ENCODE data around the gene DENND1B. TPM values are rescaled to one million over a fixed set of nuclear protein-coding genes. Genes with fewer than 3 reads are reported as not detected.

Gene DENND1B
- total and polyA plus RNA-seq, 2 donors (not counting 1 experiment from before 2014, with no cell fraction given): 5.5 to 8.4 TPM

GRCh38 chr1:197813741-197814140, 38.5 kb upstream of the DENND1B start:
- Histone ChIP-seq H3K4me1 (ENCODE audit: control insufficient read depth, extremely low read depth, insufficient read depth, low read length) (no peaks in the 10 kb centered on the region), H3K4me3 (replicated peaks in 1 of 4; ENCODE audit: control extremely low read depth in 1 of 4, insufficient read depth in 1 of 4, low read depth in 3 of 4, low read length in 4 of 4) (no peak overlapping the region), H3K27ac (ENCODE audit: insufficient read depth, low read length) (no peak overlapping the region), H3K9ac (ENCODE audit: insufficient read depth, low read length) (no peak overlapping the region), H3K9me3 (ENCODE audit: control insufficient read depth, insufficient read depth, low read depth, low read length) (no peaks in the 10 kb centered on the region), H3K4me2 (ENCODE audit: extremely low read depth, insufficient read depth, low read length) (no peak overlapping the region), H3K79me2 (ENCODE audit: control insufficient read depth, insufficient read depth, low read length) (no peaks in the 10 kb centered on the region), H4K20me1 (ENCODE audit: control insufficient read depth, extremely low read depth, insufficient read depth, low read length) (no peaks in the 10 kb centered on the region), H2AFZ (ENCODE audit: low read length) (no peak overlapping the region), H3K36me3 (ENCODE audit: control insufficient read depth, insufficient read depth, low read length) (no peaks in the 10 kb centered on the region), H3K27me3 (ENCODE audit: control insufficient read depth, insufficient read depth, low read length) (no peaks in the 10 kb centered on the region)
- TF ChIP-seq, protein P1, sequence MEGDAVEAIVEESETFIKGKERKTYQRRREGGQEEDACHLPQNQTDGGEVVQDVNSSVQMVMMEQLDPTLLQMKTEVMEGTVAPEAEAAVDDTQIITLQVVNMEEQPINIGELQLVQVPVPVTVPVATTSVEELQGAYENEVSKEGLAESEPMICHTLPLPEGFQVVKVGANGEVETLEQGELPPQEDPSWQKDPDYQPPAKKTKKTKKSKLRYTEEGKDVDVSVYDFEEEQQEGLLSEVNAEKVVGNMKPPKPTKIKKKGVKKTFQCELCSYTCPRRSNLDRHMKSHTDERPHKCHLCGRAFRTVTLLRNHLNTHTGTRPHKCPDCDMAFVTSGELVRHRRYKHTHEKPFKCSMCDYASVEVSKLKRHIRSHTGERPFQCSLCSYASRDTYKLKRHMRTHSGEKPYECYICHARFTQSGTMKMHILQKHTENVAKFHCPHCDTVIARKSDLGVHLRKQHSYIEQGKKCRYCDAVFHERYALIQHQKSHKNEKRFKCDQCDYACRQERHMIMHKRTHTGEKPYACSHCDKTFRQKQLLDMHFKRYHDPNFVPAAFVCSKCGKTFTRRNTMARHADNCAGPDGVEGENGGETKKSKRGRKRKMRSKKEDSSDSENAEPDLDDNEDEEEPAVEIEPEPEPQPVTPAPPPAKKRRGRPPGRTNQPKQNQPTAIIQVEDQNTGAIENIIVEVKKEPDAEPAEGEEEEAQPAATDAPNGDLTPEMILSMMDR (conservative IDR thresholded peaks at IDR 0.05 in 1 of 2, IDR thresholded peaks at IDR 0.05 in 1 of 2; ENCODE audit: low read depth in 1 of 2, low read length in 2 of 2): no peak
- TF ChIP-seq EZH2 (IDR thresholded peaks at IDR 0.05; ENCODE audit: low read length, missing control alignments): no peak
- DNase-seq (ENCODE audit: low read depth in 2 of 2): no peak

DNA sequence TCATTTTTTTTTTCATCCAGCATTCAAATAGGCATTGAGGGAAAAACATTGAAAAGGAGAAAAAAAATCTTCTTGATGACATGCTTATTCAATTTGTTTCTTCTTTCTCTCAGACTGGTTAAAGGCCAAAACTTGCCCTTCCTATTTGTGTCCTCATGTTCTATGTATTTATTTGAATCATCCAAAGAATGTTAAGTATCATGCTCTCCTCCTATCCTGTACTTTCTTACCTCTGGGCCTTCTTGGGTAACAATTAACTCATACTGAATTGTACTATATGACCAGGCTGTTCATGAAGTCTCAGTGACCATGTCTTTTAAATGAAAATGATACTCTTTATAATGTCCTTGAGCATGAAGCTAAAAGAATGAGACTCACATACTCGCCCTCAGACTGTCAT, 36.5 kb upstream of the DENND1B start:
- H3K4me2 ChIP-seq (ENCODE audit: extremely low read depth, insufficient read depth, low read length): no peak overlapping the region
- H3K36me3 ChIP-seq (ENCODE audit: control insufficient read depth, insufficient read depth, low read length): no peaks in the 10 kb centered on the region
- no peak overlapping the region for H2AFZ ChIP-seq (ENCODE audit: low read length)
- H3K4me1 ChIP-seq (ENCODE audit: control insufficient read depth, extremely low read depth, insufficient read depth, low read length): no peaks in the 10 kb centered on the region
- TF ChIP-seq, protein P1 (conservative IDR thresholded peaks at IDR 0.05 in 1 of 2, IDR thresholded peaks at IDR 0.05 in 1 of 2; ENCODE audit: low read depth in 1 of 2, low read length in 2 of 2): no peak
- no peak for TF ChIP-seq EZH2 (IDR thresholded peaks at IDR 0.05; ENCODE audit: low read length, missing control alignments)
- H3K79me2 ChIP-seq (ENCODE audit: control insufficient read depth, insufficient read depth, low read length): no peaks in the 10 kb centered on the region
- H4K20me1 ChIP-seq (ENCODE audit: control insufficient read depth, extremely low read depth, insufficient read depth, low read length): no peaks in the 10 kb centered on the region
- no peaks in the 10 kb centered on the region for H3K27me3 ChIP-seq (ENCODE audit: control insufficient read depth, insufficient read depth, low read length)
- no peaks in the 10 kb centered on the region for H3K9me3 ChIP-seq (ENCODE audit: control insufficient read depth, insufficient read depth, low read depth, low read length)
- H3K4me3 ChIP-seq (replicated peaks in 1 of 4; ENCODE audit: control extremely low read depth in 1 of 4, insufficient read depth in 1 of 4, low read depth in 3 of 4, low read length in 4 of 4): no peak overlapping the region
- H3K9ac ChIP-seq (ENCODE audit: insufficient read depth, low read length): no peak overlapping the region
- peak in 1 of 2 donors; percentile 16 for DNase-seq (ENCODE audit: low read depth in 2 of 2)
- H3K27ac ChIP-seq (ENCODE audit: insufficient read depth, low read length): no peak overlapping the region

GRCh38 chr1:197810812-197811211, 35.5 kb upstream of the DENND1B start:
- no peak overlapping the region for H2AFZ ChIP-seq (ENCODE audit: low read length)
- H4K20me1 ChIP-seq (ENCODE audit: control insufficient read depth, extremely low read depth, insufficient read depth, low read length): no peaks in the 10 kb centered on the region
- no peak overlapping the region for H3K9ac ChIP-seq (ENCODE audit: insufficient read depth, low read length)
- no peaks in the 10 kb centered on the region for H3K4me1 ChIP-seq (ENCODE audit: control insufficient read depth, extremely low read depth, insufficient read depth, low read length)
- H3K4me2 ChIP-seq (ENCODE audit: extremely low read depth, insufficient read depth, low read length): no peak overlapping the region
- no peaks in the 10 kb centered on the region for H3K9me3 ChIP-seq (ENCODE audit: control insufficient read depth, insufficient read depth, low read depth, low read length)
- H3K27ac ChIP-seq (ENCODE audit: insufficient read depth, low read length): no peak overlapping the region
- TF ChIP-seq EZH2 (IDR thresholded peaks at IDR 0.05; ENCODE audit: low read length, missing control alignments): no peak
- TF ChIP-seq, protein P1 (conservative IDR thresholded peaks at IDR 0.05 in 1 of 2, IDR thresholded peaks at IDR 0.05 in 1 of 2; ENCODE audit: low read depth in 1 of 2, low read length in 2 of 2): no peak
- no peaks in the 10 kb centered on the region for H3K36me3 ChIP-seq (ENCODE audit: control insufficient read depth, insufficient read depth, low read length)
- no peaks in the 10 kb centered on the region for H3K79me2 ChIP-seq (ENCODE audit: control insufficient read depth, insufficient read depth, low read length)
- no peak for DNase-seq (ENCODE audit: low read depth in 2 of 2)
- H3K27me3 ChIP-seq (ENCODE audit: control insufficient read depth, insufficient read depth, low read length): no peaks in the 10 kb centered on the region
- H3K4me3 ChIP-seq (replicated peaks in 1 of 4; ENCODE audit: control extremely low read depth in 1 of 4, insufficient read depth in 1 of 4, low read depth in 3 of 4, low read length in 4 of 4): no peak overlapping the region

All from fibroblast of lung (primary cell).